Measurements from ENCODE around the gene ATP10A.

ATP10A gene

DNA sequence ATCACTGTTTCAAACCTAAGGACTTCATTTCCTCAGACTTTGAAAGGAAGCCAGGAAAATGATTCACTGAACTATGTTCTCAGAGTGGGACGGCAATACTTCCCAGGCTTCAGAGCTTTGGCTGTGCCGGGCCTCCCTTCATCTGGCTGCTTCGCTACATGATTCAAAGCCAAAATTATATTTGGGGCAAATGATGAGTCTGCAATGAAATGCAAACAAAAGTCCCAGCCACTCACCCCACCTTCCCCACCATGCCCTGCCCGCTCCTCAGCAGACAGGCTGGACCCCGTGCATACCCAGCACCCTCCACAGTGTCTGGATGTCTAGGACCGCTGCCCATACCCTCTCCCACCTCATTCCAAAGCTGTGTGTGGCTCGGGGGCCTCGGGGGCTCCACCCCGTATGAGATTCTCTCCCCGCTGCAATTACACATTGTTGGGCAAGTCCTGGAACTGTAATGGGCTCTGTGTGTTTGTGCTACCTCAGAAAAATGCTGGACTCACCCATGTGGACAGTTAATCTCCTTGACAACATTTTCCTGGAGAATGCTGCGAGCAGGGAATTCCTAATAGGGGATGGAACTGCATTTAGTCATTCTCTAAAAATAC, 32.2 kb downstream of the ATP10A start:
- FAIRE-seq (peak; percentile 64), DNase-seq (ENCODE audit: low spot score) (peak; percentile 77)

DNA sequence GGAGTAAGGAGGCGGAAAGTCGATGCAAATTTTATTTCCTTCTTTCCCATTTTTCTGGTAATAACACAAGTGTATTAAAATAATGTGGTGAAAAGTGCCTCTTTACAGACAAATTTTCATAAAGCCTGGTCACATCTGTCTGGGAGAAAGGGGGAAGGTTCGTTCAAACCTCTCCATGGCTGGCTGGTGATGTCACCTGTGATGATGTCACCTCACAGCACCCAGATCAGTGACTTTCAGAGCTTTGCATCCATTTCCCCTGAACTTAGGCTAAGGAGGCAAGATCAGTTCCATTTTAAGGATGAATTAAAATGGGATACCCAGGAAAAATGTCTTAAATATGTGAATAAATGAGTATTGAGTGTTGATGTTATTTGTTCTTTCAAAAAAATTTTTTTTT, 34.1 kb downstream of the ATP10A start:
- DNase-seq (ENCODE audit: low spot score) (no peak), FAIRE-seq (no peak)

DNA sequence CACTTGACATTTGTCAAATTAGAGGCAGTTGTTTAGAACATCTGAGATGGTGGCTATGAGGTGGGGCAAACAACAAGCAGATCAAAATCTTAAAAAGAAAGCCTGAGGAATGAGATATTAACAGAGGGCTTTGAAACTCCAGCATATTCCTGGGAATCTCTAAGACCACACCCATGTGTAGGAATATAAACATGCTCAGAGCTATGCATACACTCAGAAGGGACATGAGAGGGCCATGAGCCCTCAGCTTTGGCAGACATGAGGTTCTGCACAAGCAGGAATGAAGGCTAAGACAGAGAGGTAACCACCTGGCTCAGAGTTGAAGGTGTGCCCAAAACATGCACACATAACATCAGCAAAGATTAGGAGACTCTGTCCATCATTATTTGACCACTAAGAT, 37.9 kb downstream of the ATP10A start:
- FAIRE-seq (no peak), DNase-seq (ENCODE audit: low spot score) (no peak)

DNA sequence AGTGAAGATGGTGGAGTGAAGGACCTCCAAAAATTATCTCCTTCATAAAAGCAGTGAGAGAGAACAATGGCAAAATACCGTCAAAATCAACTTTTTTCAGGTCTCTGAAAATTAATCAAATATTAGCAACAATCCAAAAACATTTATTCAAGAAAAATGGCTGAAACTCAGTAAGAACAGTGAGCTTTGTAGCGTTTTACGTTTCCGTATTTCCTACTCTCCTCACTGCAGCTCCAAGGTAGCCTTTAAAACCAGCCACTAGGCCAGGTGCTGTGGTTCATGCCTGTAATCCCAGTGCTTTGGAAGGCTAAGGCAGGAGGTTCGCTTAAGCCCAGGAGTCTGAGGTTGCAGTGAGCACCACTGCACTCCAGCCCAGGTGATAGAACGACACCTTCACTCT, 38.5 kb downstream of the ATP10A start:
- FAIRE-seq = no peak
- no peak for DNase-seq (ENCODE audit: low spot score)

DNA sequence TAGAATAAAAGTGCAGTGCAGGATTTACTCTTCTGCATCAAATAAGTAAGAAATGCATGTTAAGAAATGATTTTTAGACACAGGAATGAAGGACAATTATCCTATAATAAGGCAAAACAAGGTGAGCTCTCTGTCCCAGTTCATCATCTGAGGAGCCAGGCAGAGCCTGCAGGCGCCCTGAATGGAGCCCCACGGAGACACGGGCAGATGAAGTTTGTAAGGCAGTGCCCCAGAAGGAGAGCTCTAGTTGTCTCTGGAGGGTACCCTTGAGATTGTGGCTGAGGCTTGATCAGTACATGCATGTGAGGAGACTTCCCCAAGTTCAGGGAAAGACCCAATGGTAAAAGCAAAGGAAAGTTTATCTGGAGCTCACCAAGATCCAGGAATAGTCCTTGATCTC, 50.3 kb downstream of the ATP10A start:
- no peak for DNase-seq (ENCODE audit: low spot score)
- no peak for FAIRE-seq

DNA sequence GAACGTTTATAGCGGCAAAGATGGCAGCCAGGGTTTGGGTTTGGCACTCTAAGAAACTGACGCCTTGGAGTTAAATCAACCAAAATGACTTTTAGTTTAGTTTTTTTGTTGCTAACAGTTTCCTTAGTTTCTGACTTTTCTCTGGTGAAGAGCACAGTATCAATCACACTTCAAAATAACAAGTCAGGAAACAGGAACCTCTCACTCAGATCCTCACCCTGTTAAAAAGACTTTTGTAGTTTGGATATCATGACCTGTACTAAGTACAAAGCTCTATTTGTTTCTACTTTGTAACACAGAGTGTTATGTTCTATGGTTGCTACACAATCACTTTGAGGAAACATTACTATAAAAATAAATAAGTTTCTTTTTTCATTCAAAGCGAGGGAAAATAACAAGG, 51.1 kb downstream of the ATP10A start:
- no peak for FAIRE-seq

DNA sequence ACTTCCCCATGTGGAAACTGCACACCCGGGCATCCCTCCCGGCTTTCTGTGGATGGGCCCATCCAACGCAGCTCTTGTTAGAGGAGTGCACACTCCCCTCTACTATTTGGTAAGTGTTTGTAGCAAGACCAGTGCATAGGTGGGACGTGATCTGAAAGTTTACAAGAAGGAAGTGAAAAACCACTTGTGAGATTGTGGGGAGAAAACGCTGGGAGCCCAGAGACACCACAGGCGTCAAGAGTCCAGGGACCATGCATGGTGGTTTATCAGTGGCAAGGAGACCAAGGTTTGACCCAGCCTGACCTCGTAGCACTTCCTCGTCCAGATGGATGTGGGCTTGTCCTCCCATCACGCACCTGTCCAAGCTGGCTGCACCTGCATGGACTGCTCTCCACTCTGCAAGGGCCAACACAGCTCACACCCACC, 51.6 kb downstream of the ATP10A start:
- no peak for DNase-seq (ENCODE audit: low spot score)
- no peak for FAIRE-seq

More for the DNA sequence above, 51.1 kb downstream of the ATP10A start:
- DNase-seq (ENCODE audit: low spot score) = no peak

DNA sequence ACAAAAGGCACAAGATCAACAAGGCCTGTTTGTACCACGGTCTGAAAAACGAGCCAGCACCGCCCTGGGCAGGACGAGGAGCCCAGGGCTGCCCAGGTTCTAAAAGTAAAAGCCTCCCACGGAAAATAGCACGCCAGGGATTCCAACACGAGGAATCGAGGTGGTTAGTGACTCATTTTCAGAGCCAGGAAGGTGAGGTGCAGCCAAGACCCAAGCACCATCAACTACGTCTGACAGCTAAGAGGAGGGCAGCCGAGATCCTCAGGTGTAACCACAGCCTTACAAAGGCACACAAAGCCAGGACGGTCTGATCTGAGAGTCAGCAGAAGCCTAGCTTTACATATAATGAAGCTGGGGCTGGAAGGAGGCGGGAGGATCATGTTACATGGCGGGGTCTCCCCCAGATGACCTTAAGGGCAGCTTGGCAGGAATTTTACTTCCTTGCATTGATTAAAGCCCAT, 52.5 kb downstream of the ATP10A start:
- FAIRE-seq (no peak), DNase-seq (ENCODE audit: low spot score) (no peak)

DNA sequence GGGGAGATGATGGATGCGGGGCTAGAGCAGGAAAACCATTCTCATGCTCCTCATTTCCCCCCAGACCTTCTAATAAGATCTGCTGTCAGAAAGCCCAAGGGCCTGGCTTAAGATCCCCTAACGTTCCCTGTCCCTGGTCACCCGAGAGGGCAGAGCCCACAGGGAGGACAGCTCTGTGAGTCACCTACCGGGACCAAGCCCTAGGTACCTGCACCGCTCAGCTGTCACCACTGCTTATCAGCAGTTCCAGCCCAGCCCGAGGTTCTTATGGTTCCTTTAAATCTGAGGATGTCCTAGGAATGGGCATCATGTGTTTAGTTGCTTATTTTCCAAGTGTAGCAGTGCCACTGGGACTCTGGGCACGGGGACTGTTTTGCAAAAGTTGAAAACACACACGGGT, 53.0 kb downstream of the ATP10A start:
- FAIRE-seq = no peak
- DNase-seq (ENCODE audit: low spot score) = no peak

DNA sequence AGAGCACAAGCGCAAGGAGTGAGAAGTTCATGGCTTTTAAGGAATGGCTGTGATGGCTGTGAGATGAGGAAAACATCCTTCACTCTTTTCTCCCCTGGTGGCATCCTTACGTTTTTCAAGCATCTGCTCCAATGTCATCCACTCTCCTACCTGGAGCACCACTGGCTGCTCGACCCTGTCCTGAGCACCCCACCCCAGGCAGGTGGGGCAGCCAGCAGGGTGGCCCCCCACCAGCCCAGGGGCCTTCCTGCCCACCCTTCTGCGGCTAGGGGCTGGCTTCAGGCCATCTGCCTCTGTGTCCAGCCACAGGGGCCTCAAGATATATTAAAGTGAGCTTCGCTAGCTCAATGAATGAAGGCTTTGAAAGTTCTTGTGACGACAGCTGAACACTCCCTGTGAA, 56.1 kb downstream of the ATP10A start:
- FAIRE-seq (no peak), DNase-seq (ENCODE audit: low spot score) (no peak)

DNA sequence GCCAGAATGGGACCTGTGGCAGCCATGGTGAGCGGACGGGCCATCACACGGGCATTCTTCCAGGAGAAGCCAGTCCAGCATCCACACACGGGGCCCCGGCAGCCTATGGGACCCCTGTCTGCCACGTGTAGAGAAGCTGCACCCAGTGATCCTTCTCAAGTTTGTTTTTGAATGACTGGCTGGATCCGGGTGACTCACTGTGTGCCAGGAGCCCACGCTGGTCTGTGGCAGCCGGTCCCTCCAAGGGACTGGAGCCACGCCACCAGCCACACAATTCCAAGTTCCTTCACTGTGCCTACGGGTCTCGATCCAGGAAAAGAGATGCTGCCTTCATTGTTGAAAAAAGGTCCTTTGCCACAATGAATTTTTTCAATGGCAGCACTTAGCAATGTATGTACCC, 58.1 kb downstream of the ATP10A start:
- FAIRE-seq = no peak

DNA sequence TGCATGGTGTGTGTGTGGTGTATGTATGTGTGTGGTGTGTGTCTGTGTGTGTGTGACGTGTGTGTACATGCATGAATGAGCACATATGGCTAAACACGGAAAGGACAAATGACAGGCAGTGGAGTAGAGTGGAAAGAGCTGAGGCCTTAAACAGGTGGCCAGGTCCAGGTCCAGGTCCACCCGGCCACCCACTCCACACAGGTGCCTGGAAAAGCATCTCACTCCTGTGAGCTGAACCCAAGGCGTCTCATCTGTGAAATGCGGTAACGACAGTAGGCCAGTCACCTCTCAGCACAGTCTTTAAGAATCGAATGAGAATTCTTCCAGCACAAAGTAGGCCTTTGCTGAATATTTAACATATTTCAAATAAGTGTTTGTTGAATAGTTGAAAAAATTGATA, 58.7 kb downstream of the ATP10A start:
- DNase-seq (ENCODE audit: low spot score) (no peak), FAIRE-seq (no peak)

More for the DNA sequence above, 58.1 kb downstream of the ATP10A start:
- DNase-seq (ENCODE audit: low spot score) = peak; percentile 24

DNA sequence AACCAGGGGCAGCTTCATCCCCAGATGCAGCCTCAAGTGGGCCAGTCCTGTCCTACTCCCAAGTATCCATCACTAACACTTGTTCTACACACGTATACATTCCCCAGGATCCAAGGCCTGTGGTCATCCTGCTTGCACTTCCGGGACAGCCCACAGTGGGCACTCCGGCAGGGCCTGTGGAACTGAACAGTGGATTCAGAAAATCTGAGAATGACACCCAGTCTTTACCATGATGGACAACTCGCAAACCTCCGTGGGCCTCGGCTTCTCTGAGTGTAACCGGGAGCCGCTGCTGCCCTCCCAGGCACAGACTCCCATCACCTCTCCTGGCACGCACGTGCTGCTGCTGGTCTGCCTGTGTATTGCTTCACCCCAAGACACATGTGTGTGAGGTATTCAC, 59.6 kb downstream of the ATP10A start:
- no peak for DNase-seq (ENCODE audit: low spot score)
- FAIRE-seq = no peak

DNA sequence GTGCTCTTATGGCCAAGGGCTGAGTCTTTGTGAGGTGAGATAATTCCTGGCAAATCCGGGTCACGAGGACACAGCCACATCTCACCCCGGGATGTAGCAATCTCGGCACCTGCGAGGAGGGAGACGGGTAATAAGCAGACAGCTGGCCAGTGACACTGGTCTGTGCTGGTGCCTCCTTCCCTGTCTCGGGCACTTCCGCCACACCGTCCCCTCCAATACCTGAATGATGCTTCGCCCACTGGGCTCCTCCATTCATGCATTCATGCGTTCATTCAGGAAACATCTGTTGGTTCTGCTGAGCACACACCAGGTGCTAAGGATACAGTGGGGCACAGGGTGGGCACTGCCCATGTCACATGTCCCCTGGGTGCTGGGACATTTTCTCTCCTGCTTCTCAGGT, 60.1 kb downstream of the ATP10A start:
- DNase-seq (ENCODE audit: low spot score) = no peak
- FAIRE-seq = no peak

DNA sequence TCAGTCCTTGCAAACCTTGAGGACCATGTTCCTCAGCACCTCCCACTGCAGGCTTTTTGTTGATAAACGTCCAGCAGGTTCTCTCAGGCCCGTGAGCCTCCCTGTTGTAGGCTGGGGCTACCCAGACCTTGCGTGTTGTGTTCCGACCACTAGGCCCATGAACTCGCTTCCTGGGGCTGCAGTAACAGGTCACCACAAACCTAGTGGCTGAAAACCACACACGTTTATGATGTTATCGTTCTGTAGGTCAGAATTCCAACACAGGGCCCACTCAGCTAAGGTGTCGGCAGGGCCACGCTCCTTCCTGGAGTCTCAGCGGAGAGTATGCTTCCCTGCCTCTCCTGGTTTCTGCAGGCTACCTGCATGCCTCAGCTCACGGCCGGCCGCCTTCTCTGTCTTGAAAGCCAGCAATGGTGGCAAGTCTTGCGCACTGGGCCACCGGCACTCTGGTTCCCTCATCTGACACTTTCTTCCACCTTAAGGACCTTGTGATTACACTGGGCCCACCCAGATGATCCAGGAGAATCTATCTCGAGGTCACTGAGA, 60.8 kb downstream of the ATP10A start:
- DNase-seq (ENCODE audit: low spot score) = no peak
- FAIRE-seq = no peak

DNA sequence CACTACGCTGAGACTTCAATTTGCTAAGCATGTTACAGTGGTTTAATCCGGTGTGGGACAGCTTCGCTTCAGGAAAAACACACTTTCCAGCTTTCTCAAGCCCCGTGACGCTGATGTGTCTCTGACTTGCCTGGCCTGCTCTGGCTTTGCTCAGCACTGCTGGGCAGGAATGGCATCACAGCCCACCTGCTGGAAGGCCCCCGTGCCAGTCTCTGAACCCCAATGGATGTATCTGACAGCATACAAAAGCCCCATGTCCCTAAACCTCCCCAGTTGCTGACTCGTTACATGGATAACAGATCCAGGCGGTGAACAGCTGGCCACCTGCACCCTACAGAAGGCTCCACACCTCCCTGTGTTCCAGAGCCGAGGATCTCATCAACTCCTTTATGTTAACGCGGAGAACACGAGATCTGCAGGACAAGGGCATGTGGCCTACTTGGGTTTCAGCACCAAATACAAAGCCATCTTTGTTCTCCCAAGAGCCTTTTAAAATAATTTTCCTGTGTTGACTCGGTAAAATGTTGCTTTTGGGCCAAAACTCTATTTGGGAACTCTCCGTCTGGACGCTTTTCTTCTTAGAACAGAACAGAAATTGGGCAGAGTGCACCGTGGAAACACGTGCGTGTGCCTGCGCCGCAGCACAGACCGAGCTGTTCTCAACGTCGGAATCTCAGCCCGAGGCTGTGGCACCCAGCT, 61.4 kb downstream of the ATP10A start:
- FAIRE-seq (no peak), DNase-seq (ENCODE audit: low spot score) (no peak)

DNA sequence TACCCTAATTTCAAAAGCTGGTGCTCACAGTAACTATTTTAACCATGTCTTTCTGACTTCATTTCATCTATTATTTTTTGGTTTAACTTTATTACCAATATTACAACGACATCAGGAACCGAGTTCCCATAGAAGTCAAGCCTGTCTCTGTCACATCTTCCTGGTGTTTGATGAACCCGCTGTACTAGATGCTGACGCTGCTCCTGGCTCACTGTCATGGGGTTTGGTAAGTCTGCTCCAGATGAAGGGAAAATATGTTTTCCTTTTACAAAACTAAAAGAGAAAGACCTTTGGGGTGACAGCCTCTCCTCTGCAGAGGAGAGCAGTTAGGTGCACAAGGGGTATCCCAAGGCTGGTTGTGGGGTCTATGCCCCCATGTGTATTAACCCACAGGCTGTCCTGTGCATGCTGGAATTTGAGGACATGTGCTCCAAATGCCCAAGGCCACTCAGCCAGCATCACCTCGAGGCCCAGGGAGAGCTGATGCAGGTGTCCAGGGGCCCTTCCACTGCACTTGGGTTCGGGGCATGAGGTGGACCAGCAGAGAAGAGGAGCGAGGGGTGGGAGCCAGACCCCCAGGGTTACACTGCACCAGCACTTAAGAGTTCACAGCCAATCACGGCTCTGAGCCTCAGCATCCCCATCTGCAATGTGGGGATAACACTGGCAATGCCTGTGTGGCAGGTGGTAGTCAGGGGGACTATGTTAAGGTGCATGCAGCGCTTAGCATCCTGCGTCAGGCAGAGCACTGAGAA, 62.2 kb downstream of the ATP10A start:
- DNase-seq (ENCODE audit: low spot score) (no peak), FAIRE-seq (no peak)

DNA sequence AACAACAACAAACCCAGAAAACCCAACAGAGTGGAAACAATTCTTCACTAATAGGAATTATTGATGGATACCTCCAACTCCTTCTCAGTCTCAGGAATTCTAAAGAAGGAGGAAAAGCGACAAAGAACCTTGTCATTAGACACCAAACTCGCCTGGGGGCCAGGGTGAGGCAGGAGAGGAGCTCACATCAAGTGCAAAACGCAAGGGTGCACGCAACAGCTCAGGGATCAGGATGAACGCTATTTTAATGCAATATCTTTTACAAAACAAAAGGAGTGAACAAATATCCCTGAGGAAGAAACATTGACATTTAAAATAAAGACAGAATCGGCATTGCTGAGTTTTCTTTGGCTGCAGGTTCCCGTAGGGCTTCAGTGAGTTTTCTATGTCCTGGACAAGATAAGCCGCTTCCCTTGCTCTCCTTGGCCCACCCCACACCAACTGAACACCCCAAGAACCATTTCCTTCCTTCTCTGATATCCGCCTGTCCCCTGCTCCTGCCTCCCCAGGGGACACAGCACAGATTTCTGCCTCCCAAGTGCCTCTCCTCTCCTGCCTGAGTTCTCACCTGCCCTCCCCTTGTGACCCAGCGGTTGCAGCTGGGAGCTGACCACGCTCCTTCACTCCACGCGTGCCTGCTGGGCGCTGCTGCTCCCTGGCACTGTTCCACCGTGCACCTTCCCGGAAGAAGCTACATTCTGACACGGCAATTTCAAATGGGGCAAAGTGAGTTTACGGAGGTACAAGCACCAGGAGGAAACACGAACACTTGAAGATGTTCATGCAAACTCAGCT, 63.0 kb downstream of the ATP10A start:
- FAIRE-seq = no peak
- DNase-seq (ENCODE audit: low spot score) = no peak

DNA sequence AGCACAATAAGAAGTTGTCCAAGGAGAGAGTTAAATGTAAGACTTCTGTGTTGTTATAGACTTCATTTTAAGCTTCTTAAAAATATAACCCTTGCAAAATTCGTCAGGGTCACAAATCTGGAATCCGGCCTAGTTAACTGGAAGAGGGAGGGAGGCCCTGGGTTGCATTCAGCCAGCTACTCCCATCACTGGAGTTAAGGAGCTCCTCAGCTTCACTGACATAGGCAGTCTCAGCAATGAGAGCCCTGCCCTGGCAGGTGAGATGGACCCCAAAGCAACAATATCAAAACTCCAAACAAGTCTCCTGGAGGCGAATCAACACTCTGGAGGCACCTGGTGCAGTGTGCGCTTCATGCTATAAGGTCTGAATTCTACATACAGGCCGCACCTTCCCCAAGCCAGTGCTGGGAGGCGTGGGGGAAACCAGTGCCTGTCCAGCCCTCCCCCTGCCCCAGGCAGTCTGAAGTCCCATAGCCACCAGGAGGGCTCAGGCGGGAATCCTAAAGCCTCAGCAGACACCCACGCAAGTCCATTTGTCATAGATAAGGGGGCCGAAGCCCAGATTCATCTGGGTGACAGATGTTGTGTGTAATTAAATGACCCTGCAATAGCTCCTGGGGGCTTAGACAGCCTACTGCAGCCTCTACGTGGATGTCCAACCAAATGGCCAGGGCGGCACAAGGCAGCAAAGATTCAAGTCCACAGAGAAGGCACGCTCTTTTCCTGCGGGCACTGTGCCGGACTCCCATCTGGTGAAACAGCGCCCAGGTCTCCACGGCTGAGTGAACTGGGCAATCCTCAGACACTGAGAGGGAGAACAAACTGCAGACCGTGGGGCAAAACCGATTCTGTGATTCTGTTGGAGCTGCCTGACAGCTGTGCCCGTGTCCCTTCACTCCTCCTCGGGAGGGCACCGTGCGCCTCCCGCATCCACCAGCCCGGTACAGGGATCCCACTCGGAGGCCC, 64.9 kb downstream of the ATP10A start:
- no peak for FAIRE-seq
- no peak for DNase-seq (ENCODE audit: low spot score)

DNA sequence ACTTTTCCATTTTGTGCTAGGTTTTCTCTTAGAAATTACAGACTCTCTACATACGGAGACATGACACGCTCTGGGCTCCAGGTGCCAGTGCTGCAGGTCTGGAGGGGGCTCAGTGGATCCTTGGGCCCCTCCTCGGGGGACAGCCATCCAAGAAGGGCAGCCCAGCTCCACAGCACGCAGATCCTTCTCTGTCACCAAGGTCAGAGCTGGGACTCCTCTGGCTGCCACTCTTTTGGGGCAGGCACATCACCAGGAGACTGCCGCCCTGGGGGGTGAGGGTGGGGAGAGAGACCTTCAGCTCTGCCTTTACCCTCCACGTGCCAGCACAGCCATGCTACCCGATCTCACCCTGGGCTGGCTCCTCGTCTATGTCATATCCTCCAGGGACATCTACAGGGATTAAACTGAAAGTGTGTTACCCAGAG, 65.6 kb downstream of the ATP10A start:
- no peak for DNase-seq (ENCODE audit: low spot score)
- FAIRE-seq = no peak

All from RCC 7860 (cell line).